WTC11 (cell line): Measurements from ENCODE around the gene CCDC124. TPM values are rescaled to one million over a fixed set of nuclear protein-coding genes. Genes with fewer than 3 reads are reported as not detected.

Source experiments
- ATAC-seq: fragments of 200-7000 bp; cut with Tn5 transposase; 2 replicates; pipeline ENCODE4 v1.10.0; 2021; ENCODE audit warnings: mild to moderate bottlenecking, moderate library complexity
- CTCF ChIA-PET: fragments of 300-600 bp; sonication (Branson Sonifier 250); formaldehyde crosslinking; loops from one replicate; lab custom pipeline; 2021; ENCODE audit warnings: antibody characterized with exemption; lab: Charles Lee
- POLR2A ChIA-PET: fragments of 350-600 bp; sonication (Branson Sonifier 250); formaldehyde crosslinking; loops from one replicate; lab custom pipeline; 2021; ENCODE audit warnings: antibody characterized with exemption; lab: Charles Lee
- DNase-seq: peaks from one replicate; pipeline ENCODE4 v3.0.0; 2021; ENCODE audit warnings: low spot score
- H3K27ac Mint-ChIP-seq: 2 replicates; pipeline ENCODE4 v1.8.0; 2021; ENCODE audit warnings: mixed read lengths
- H3K27me3 Mint-ChIP-seq: 2 replicates; pipeline ENCODE4 v1.8.0; 2021; ENCODE audit warnings: low read depth, mild to moderate bottlenecking, moderate library complexity, mixed read lengths
- H3K36me3 Mint-ChIP-seq: 2 replicates; pipeline ENCODE4 v1.8.0; 2021; ENCODE audit warnings: mixed read lengths
- H3K4me1 Mint-ChIP-seq: 2 replicates; pipeline ENCODE4 v1.8.0; 2022; ENCODE audit warnings: mixed read lengths
- H3K4me3 Mint-ChIP-seq: 2 replicates; pipeline ENCODE4 v1.8.0; 2021; ENCODE audit warnings: mild to moderate bottlenecking, moderate library complexity, mixed read lengths
- H3K9me3 Mint-ChIP-seq: 2 replicates; pipeline ENCODE4 v1.8.0; 2021; ENCODE audit warnings: mixed read lengths
- EMX1 ChIP-seq: fragments of 250-450 bp; sonication (Bioruptor Pico); IDR thresholded peaks from 2 replicates; pipeline ENCODE4 v1.8.0; 2021; ENCODE audit warnings: mild to moderate bottlenecking
- HMGA2 ChIP-seq: fragments of 250-450 bp; sonication (Bioruptor Pico); IDR thresholded peaks from 2 replicates; pipeline ENCODE4 v1.4.0; 2021; ENCODE audit warnings: mild to moderate bottlenecking, moderate library complexity
- JUN ChIP-seq: sonication (generic); formaldehyde crosslinking; IDR thresholded peaks from 2 replicates; pipeline ENCODE4 v1.8.0; 2023; ENCODE audit warnings: mild to moderate bottlenecking, missing genetic modification reagents
- KAT7 ChIP-seq: sonication (generic); formaldehyde crosslinking; IDR thresholded peaks from 2 replicates; pipeline ENCODE4 v1.8.1; 2023; ENCODE audit warnings: missing genetic modification reagents, mild to moderate bottlenecking, borderline replicate concordance
- MXD4 ChIP-seq: fragments of 250-450 bp; sonication (Bioruptor Pico); IDR thresholded peaks from 2 replicates; pipeline ENCODE4 v1.8.0; 2021; ENCODE audit warnings: mild to moderate bottlenecking, moderate library complexity, borderline replicate concordance
- NR3C1 ChIP-seq: sonication (generic); formaldehyde crosslinking; conservative IDR thresholded peaks from 2 replicates; pipeline ENCODE4 v1.8.1; 2023; ENCODE audit warnings: low read depth, mild to moderate bottlenecking, missing genetic modification reagents
- PRDM15 ChIP-seq: sonication (generic); formaldehyde crosslinking; IDR thresholded peaks from 2 replicates; pipeline ENCODE4 v1.8.0; 2022; ENCODE audit warnings: missing genetic modification reagents
- PREB ChIP-seq: sonication (generic); formaldehyde crosslinking; IDR thresholded peaks from 2 replicates; pipeline ENCODE4 v1.8.1; 2022; ENCODE audit warnings: mild to moderate bottlenecking, missing genetic modification reagents, moderate library complexity, borderline replicate concordance
- PRRX2 ChIP-seq: fragments of 250-450 bp; sonication (Bioruptor Pico); IDR thresholded peaks from 2 replicates; pipeline ENCODE4 v1.8.0; 2021; ENCODE audit warnings: mild to moderate bottlenecking
- SOX15 ChIP-seq: fragments of 250-450 bp; sonication (Bioruptor Pico); IDR thresholded peaks from 2 replicates; pipeline ENCODE4 v1.9.0; 2021; ENCODE audit warnings: mild to moderate bottlenecking
- SP1 ChIP-seq: sonication (generic); formaldehyde crosslinking; conservative IDR thresholded peaks from 2 replicates; pipeline ENCODE4 v1.8.1; 2022; ENCODE audit warnings: missing genetic modification reagents
- TCF7 ChIP-seq: sonication (generic); formaldehyde crosslinking; IDR thresholded peaks from 2 replicates; pipeline ENCODE4 v1.8.0; 2022; ENCODE audit warnings: mild to moderate bottlenecking, low read depth, missing genetic modification reagents, moderate library complexity
- TEAD1 ChIP-seq: sonication (generic); formaldehyde crosslinking; IDR thresholded peaks from 2 replicates; pipeline ENCODE4 v1.8.0; 2022; ENCODE audit warnings: mild to moderate bottlenecking, missing genetic modification reagents
- ZNF138 ChIP-seq: sonication (generic); formaldehyde crosslinking; conservative IDR thresholded peaks from 2 replicates; pipeline ENCODE4 v1.8.1; 2022; ENCODE audit warnings: mild to moderate bottlenecking, moderate library complexity, missing genetic modification reagents
- ZNF219 ChIP-seq: sonication (generic); formaldehyde crosslinking; IDR thresholded peaks from 2 replicates; pipeline ENCODE4 v1.8.0; 2023; ENCODE audit warnings: missing genetic modification reagents, mild to moderate bottlenecking, borderline replicate concordance
- ZNF263 ChIP-seq: sonication (generic); formaldehyde crosslinking; IDR thresholded peaks from 2 replicates; pipeline ENCODE4 v1.8.1; 2022; ENCODE audit warnings: low read depth, mild to moderate bottlenecking, moderate library complexity, missing genetic modification reagents
- ZNF317 ChIP-seq: sonication (generic); formaldehyde crosslinking; IDR thresholded peaks from 2 replicates; pipeline ENCODE4 v1.8.1; 2023; ENCODE audit warnings: low read depth, mild to moderate bottlenecking, moderate library complexity, missing genetic modification reagents, borderline replicate concordance
- ZNF396 ChIP-seq: fragments of 250-450 bp; sonication (Bioruptor Pico); IDR thresholded peaks from 2 replicates; pipeline ENCODE4 v1.8.0; 2021; ENCODE audit warnings: mild to moderate bottlenecking, moderate library complexity, borderline replicate concordance
- ZNF512 ChIP-seq: sonication (generic); formaldehyde crosslinking; IDR thresholded peaks from 2 replicates; pipeline ENCODE4 v1.8.1; 2022; ENCODE audit warnings: missing genetic modification reagents, borderline replicate concordance
- total RNA-seq: library from RNA; stranded (reverse); gene quantifications from 3 replicates; pipeline ENCODE4 v1.2.3, GENCODE V29; 2021
- TF ChIP-seq, protein P1 (sequence below): sonication (generic); formaldehyde crosslinking; IDR thresholded peaks from 2 replicates; pipeline ENCODE4 v1.8.1; 2023; ENCODE audit warnings: mild to moderate bottlenecking, missing genetic modification reagents, moderate library complexity
- TF ChIP-seq, protein P2 (sequence below): sonication (generic); formaldehyde crosslinking; IDR thresholded peaks from 2 replicates; pipeline ENCODE4 v1.8.1; 2022; ENCODE audit warnings: mild to moderate bottlenecking, moderate library complexity, missing genetic modification reagents

The CCDC124 gene
- total RNA-seq, 1 experiment from 2014 or later: 156 TPM

- no peak for TF ChIP-seq ZNF512 (CRISPR knock-in tag)
Observed at GRCh38 chr19:17963936-17964691, 31.3 kb downstream of the CCDC124 start (continued).

- no peak for ATAC-seq
- Mint-ChIP-seq H3K4me1 (peaks cover 22% of the 10 kb centered on the region), H3K9me3 (no peaks in the 10 kb centered on the region), H3K36me3 (no peaks in the 10 kb centered on the region), H3K27ac (no peak overlapping the region), H3K4me3 (peak overlapping the region; percentile 63), H3K27me3 (peaks cover 14% of the 10 kb centered on the region)
- ChIA-PET CTCF (interaction anchor here (0.7 to 2.8 kb wide), 6 partner anchors 11 to 33 kb away, joined by 3 to 10 read pairs (median 4); partner anchors contain the start of gene CCDC124), POLR2A (no interaction called here)
- TF ChIP-seq, protein P1, sequence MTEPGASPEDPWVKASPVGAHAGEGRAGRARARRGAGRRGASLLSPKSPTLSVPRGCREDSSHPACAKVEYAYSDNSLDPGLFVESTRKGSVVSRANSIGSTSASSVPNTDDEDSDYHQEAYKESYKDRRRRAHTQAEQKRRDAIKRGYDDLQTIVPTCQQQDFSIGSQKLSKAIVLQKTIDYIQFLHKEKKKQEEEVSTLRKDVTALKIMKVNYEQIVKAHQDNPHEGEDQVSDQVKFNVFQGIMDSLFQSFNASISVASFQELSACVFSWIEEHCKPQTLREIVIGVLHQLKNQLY (CRISPR knock-in tag): no peak
- TF ChIP-seq SP1 (CRISPR knock-in tag) (no peak), PREB (CRISPR knock-in tag) (no peak), TEAD1 (CRISPR knock-in tag) (no peak), MXD4 (CRISPR knock-in tag) (no peak), NR3C1 (CRISPR knock-in tag) (no peak), ZNF263 (CRISPR knock-in tag) (no peak), SOX15 (CRISPR knock-in tag) (no peak), HMGA2 (CRISPR knock-in tag) (no peak), KAT7 (no peak), ZNF317 (CRISPR knock-in tag) (no peak), TCF7 (no peak), ZNF219 (no peak)
- TF ChIP-seq, protein P2, sequence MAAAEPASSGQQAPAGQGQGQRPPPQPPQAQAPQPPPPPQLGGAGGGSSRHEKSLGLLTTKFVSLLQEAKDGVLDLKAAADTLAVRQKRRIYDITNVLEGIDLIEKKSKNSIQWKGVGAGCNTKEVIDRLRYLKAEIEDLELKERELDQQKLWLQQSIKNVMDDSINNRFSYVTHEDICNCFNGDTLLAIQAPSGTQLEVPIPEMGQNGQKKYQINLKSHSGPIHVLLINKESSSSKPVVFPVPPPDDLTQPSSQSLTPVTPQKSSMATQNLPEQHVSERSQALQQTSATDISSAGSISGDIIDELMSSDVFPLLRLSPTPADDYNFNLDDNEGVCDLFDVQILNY (CRISPR knock-in tag): no peak
- no peak for DNase-seq
Observed at GRCh38 chr19:17965370-17966128, 32.7 kb downstream of the CCDC124 start.

GRCh38 chr19:17966129-17966483, 33.3 kb downstream of the CCDC124 start:
- Mint-ChIP-seq H3K9me3 (no peaks in the 10 kb centered on the region), H3K36me3 (no peaks in the 10 kb centered on the region), H3K27ac (no peak overlapping the region), H3K4me1 (peaks cover 22% of the 10 kb centered on the region), H3K27me3 (peaks cover 14% of the 10 kb centered on the region), H3K4me3 (peak overlapping the region; percentile 63)
- ChIA-PET CTCF (interaction anchor here (0.6 to 2.8 kb wide), 8 partner anchors 11 to 421 kb away, joined by 3 to 10 read pairs (median 4); partner anchors contain the start of gene CCDC124), POLR2A (interaction anchor here (0.6 kb wide), 1 partner anchor 436 kb away, joined by 4 read pairs; no protein-coding TSS in a partner anchor)
- DNase-seq: no peak
- ATAC-seq: no peak
- no peak for TF ChIP-seq ZNF138 (CRISPR knock-in tag)
- no peak for TF ChIP-seq SP1 (CRISPR knock-in tag)
- no peak for TF ChIP-seq EMX1 (CRISPR knock-in tag)
- TF ChIP-seq JUN (CRISPR knock-in tag): no peak
- TF ChIP-seq HMGA2 (CRISPR knock-in tag): no peak
- TF ChIP-seq ZNF396 (CRISPR knock-in tag): no peak
- no peak for TF ChIP-seq ZNF512 (CRISPR knock-in tag)
- TF ChIP-seq PRDM15: no peak
- no peak for TF ChIP-seq KAT7
- no peak for TF ChIP-seq PRRX2 (CRISPR knock-in tag)
